ENCODE results near the gene ATP9B. TPM values are rescaled to one million over a fixed set of nuclear protein-coding genes. Genes with fewer than 3 reads are reported as not detected.

The ATP9B gene
- total RNA-seq, 4 donors from 2014 or later = 26.0 to 37.4 (median 30.5) TPM

DNA sequence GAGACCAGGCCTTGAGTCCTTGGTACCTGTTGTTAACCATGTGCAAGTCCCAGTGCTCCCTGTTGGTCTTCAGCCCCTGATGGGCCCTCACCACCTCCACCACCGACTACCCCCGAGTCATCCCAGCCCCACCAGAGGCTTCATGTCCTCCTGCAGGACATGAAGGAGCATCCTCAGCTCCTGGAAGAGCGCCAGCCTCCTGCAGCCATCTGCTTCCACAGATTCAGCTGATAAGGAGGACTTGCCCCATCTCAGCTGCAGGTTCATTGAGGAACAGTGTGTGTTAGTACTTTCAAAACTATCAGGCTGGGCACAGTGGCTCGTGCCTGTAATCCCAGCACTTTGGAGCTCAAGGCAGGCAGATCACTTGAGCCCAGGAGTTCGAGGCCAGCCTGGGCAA, 151.9 kb downstream of the ATP9B start:
- Histone ChIP-seq H3K27me3 (no peaks in the 10 kb centered on the region), H3K9me3 (no peaks in the 10 kb centered on the region), H3K36me3 (peaks cover 0 to 29% (median 2%) of the 10 kb centered on the region in 4 donors), H3K4me1 (no peaks in the 10 kb centered on the region), H3K4me3 (no peak overlapping the region), H3K27ac (replicated peaks in 1 of 4) (no peak overlapping the region)
- WGBS = 96% methylated on average over 5 of the region's 5 CpGs
- no peak for DNase-seq (ENCODE audit: extremely low spot score)
- intact Hi-C loops (cut with DNase I) = no loop called here
- TF ChIP-seq POLR2AphosphoS5 (IDR thresholded peaks at IDR 0.05) (no peak), POLR2A (IDR thresholded peaks at IDR 0.05; ENCODE audit: low read depth) (no peak), EP300 (IDR thresholded peaks at IDR 0.05) (no peak)
- TF ChIP-seq, protein P1, sequence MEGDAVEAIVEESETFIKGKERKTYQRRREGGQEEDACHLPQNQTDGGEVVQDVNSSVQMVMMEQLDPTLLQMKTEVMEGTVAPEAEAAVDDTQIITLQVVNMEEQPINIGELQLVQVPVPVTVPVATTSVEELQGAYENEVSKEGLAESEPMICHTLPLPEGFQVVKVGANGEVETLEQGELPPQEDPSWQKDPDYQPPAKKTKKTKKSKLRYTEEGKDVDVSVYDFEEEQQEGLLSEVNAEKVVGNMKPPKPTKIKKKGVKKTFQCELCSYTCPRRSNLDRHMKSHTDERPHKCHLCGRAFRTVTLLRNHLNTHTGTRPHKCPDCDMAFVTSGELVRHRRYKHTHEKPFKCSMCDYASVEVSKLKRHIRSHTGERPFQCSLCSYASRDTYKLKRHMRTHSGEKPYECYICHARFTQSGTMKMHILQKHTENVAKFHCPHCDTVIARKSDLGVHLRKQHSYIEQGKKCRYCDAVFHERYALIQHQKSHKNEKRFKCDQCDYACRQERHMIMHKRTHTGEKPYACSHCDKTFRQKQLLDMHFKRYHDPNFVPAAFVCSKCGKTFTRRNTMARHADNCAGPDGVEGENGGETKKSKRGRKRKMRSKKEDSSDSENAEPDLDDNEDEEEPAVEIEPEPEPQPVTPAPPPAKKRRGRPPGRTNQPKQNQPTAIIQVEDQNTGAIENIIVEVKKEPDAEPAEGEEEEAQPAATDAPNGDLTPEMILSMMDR (IDR thresholded peaks at IDR 0.05) = no peak

DNA sequence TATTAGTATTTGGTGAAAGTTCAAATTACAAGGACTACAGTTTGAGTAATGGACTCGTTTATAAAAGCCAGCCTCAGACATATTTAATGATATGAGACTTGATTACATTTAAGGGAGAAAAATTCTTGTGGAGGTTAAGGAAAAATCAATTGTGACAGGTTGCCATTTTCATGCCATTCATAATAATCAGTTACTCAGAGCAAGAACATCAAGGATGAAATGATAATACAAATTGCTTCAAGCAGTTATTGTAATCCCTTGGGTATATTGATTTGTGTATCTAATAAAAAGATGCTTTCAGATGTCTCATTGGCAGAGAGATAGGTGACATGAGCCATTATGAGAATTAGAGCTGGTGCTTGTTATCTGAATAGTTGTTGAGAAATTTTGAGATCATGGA, 153.6 kb downstream of the ATP9B start:
- TF ChIP-seq EP300 (IDR thresholded peaks at IDR 0.05) (no peak), POLR2A (IDR thresholded peaks at IDR 0.05; ENCODE audit: low read depth) (no peak), POLR2AphosphoS5 (IDR thresholded peaks at IDR 0.05) (no peak)
- TF ChIP-seq, protein P1 (IDR thresholded peaks at IDR 0.05) = no peak

DNA sequence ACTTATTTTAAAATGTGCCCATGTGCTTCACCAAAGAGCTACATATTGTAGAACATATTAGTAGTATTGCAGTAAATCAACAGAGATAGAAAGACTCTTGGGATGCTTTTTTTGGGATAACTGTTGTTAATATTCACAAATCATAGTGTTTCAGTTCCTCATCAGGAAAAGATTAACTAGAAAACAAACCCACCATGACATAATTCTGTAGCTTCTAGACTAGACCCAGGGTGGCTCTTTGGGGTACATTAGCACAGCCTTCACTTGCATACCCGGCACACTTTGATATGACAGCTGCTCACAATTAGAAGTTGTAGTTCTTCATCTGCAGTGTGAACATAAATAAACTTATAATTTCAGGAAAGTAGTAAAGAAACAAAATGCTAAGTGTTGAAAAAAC, 154.2 kb downstream of the ATP9B start:
- H3K9me3 ChIP-seq = no peaks in the 10 kb centered on the region
- H3K27ac ChIP-seq (replicated peaks in 1 of 4) = no peak overlapping the region
- TF ChIP-seq, protein P1 (IDR thresholded peaks at IDR 0.05) = no peak
- TF ChIP-seq POLR2AphosphoS5 (IDR thresholded peaks at IDR 0.05) (no peak), POLR2A (IDR thresholded peaks at IDR 0.05; ENCODE audit: low read depth) (no peak), EP300 (IDR thresholded peaks at IDR 0.05) (no peak)
- H3K27me3 ChIP-seq = no peaks in the 10 kb centered on the region
- DNase-seq (ENCODE audit: extremely low spot score) = no peak
- intact Hi-C loops (cut with DNase I) = no loop called here
- WGBS = 100% methylated on average over 1 of the region's 1 CpG
- H3K36me3 ChIP-seq = peaks cover 0 to 18% (median 0%) of the 10 kb centered on the region in 4 donors
- H3K4me3 ChIP-seq = no peak overlapping the region
- H3K4me1 ChIP-seq = no peaks in the 10 kb centered on the region

More for the DNA sequence above, 153.6 kb downstream of the ATP9B start:
- Histone ChIP-seq H3K27ac (replicated peaks in 1 of 4) (no peak overlapping the region), H3K9me3 (no peaks in the 10 kb centered on the region), H3K4me3 (no peak overlapping the region), H3K27me3 (no peaks in the 10 kb centered on the region), H3K36me3 (peaks cover 0 to 25% (median 0%) of the 10 kb centered on the region in 4 donors), H3K4me1 (no peaks in the 10 kb centered on the region)
- WGBS = 97% methylated on average over 1 of the region's 1 CpG
- intact Hi-C loops (cut with DNase I) = no loop called here
- no peak for DNase-seq (ENCODE audit: extremely low spot score)

DNA sequence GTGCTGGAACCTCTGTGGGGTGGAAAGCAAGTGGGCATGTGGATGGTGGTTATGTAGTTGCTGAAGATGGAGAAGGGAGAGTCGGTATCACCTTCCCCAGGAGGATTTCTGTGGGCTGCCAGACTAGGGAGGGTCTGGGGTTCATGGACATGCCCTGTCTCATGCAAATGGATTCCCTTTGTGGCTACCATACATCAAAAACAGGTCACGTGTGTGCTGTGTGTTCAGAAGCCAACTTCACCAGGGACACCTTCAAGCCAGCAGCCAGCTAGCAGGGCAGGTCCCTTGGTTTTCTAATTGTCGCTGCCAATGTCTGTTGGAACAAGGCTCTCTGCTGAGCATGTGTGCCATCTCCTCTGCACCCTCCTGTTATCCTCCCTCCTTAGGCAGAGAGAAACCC, 155.2 kb downstream of the ATP9B start:
- intact Hi-C loops (cut with DNase I) = no loop called here
- Histone ChIP-seq H3K9me3 (no peaks in the 10 kb centered on the region), H3K27me3 (no peaks in the 10 kb centered on the region), H3K4me1 (no peaks in the 10 kb centered on the region), H3K36me3 (peaks cover 0 to 17% (median 0%) of the 10 kb centered on the region in 4 donors), H3K4me3 (no peak overlapping the region), H3K27ac (replicated peaks in 1 of 4) (no peak overlapping the region)
- no peak for TF ChIP-seq POLR2AphosphoS5 (IDR thresholded peaks at IDR 0.05)
- no peak for TF ChIP-seq POLR2A (IDR thresholded peaks at IDR 0.05; ENCODE audit: low read depth)
- TF ChIP-seq, protein P1 (IDR thresholded peaks at IDR 0.05) = no peak
- TF ChIP-seq EP300 (IDR thresholded peaks at IDR 0.05) = no peak
- 100% methylated on average over 3 of the region's 3 CpGs for WGBS
- no peak for DNase-seq (ENCODE audit: extremely low spot score)

DNA sequence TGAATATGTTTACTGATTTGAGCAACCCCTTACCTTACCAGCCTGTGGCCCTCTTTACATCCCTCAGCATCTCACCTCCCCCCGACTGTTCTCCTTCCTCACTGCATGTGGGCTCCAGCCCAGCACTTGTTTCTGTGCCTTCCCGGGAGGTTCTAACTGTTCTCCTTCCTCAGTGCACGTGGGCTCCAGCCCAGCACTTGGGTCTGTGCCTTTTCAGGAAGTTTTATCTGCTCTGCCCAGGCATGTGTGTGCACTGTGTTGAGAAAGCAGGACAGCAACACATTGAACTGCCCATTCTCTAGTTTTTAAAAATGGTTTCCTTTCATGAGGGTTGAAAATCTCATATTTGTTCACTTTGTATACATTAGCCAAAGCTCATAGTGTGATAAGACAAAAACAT, 158.4 kb downstream of the ATP9B start:
- Histone ChIP-seq H3K4me1 (no peaks in the 10 kb centered on the region), H3K27ac (replicated peaks in 1 of 4) (no peak overlapping the region), H3K9me3 (no peaks in the 10 kb centered on the region), H3K36me3 (peaks cover 0 to 12% (median 0%) of the 10 kb centered on the region in 4 donors), H3K27me3 (no peaks in the 10 kb centered on the region), H3K4me3 (no peak overlapping the region)
- TF ChIP-seq EP300 (IDR thresholded peaks at IDR 0.05) (no peak), POLR2AphosphoS5 (IDR thresholded peaks at IDR 0.05) (no peak), POLR2A (IDR thresholded peaks at IDR 0.05; ENCODE audit: low read depth) (no peak)
- TF ChIP-seq, protein P1 (IDR thresholded peaks at IDR 0.05) = no peak
- intact Hi-C loops (cut with DNase I) = no loop called here
- WGBS = 73% methylated on average over 3 of the region's 3 CpGs
- no peak for DNase-seq (ENCODE audit: extremely low spot score)
